SK-N-SH (cell line): Measurements from ENCODE around the gene EHD2.

Source experiments
- CTCF ChIP-seq: fragments of 200-600 bp; sonication (generic); IDR thresholded peaks from 2 replicates; pipeline ENCODE4 v1.6.1; 2017; ENCODE audit warnings: antibody characterized with exemption, mild to moderate bottlenecking, moderate library complexity
- PBX3 ChIP-seq: IDR thresholded peaks from 2 replicates; pipeline ENCODE4; 2012
- RAD21 ChIP-seq: IDR thresholded peaks from 2 replicates; pipeline ENCODE4 v1.6.1; 2012; ENCODE audit warnings: mild to moderate bottlenecking, low read length
- USF1 ChIP-seq: IDR thresholded peaks from 2 replicates; pipeline ENCODE4 v1.4.0; 2012; ENCODE audit warnings: low read depth, borderline replicate concordance
- USF2 ChIP-seq: fragments of 150-350 bp; IDR thresholded peaks from 2 replicates; pipeline ENCODE4 v1.6.1; 2017; ENCODE audit warnings: antibody characterized with exemption, low read length, low read depth, borderline replicate concordance

GRCh38 chr19:47755762-47756626, 42.8 kb downstream of the EHD2 start:
- no peak for TF ChIP-seq USF2
- TF ChIP-seq USF1 = no peak
- no peak for TF ChIP-seq PBX3
- TF ChIP-seq RAD21 = no peak
- TF ChIP-seq CTCF = no peak
